Prostate gland (tissue), 2 donors: ENCODE measurements around the gene DOCK3.

Experiments used
- CTCF ChIP-seq, 4 experiments: fragments of 200-600 bp in 2 of 4; fragments of 450-650 bp in 2 of 4; sonication (generic) in 2 of 4; IDR thresholded peaks; 1 replicate in 3 of 4; 2 replicates in 1 of 4; pipeline ENCODE4 v1.5.1; 2016 to 2019; ENCODE audit warnings: antibody characterized with exemption in 4 of 4, mild to moderate bottlenecking in 2 of 4, moderate library complexity in 2 of 4
- POLR2AphosphoS5 ChIP-seq: sonication (generic); formaldehyde crosslinking; IDR thresholded peaks from one replicate; pipeline ENCODE4 v1.6.1; 2017; ENCODE audit warnings: antibody characterized with exemption

- TF ChIP-seq CTCF (IDR thresholded peaks at IDR 0.05) (no peak), POLR2AphosphoS5 (no peak)
These were observed 12.3 kb upstream of the DOCK3 start for GRCh38 chr3:50662408-50662807.
